GM18507 (cell line): ENCODE measurements around the gene PYHIN1.
"Not testable (repeated sequence)": the region's sequence is repeated elsewhere in the genome, so short reads cannot be mapped to it uniquely, and the experiment has no call there.

Experiments used
- DNase-seq: peaks from one replicate; pipeline ENCODE4 v3.0.0; 2011; ENCODE audit warnings: low read depth; ENCODE audit not compliant: insufficient read length; ENCODE audit errors: extremely low spot score
- FAIRE-seq: peaks from 2 replicates; lab custom pipeline; 2011; peaks lifted over from hg19 to GRCh38; lab: Jason Lieb, UNC

Gene PYHIN1

DNA sequence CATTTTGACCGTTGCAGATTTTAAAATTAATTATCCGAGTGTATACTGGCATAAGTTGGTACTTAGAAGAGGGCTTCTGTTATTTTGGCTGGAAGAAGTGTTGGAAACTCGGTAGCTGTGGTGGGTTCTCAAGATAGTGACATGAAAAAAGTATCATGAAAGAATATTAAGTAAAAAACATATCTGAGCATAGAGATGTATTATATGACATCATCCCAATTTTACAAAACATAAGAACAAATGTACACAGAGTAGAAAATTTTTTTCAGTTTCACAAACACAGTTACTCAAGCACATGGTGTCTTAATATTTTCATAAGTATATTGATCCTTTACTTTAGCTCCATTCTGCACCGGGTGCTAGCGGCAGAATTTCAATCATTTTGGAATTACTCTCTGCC lies 79.0 kb downstream of the PYHIN1 start:
- no peak for DNase-seq
- FAIRE-seq = peak; percentile 31

DNA sequence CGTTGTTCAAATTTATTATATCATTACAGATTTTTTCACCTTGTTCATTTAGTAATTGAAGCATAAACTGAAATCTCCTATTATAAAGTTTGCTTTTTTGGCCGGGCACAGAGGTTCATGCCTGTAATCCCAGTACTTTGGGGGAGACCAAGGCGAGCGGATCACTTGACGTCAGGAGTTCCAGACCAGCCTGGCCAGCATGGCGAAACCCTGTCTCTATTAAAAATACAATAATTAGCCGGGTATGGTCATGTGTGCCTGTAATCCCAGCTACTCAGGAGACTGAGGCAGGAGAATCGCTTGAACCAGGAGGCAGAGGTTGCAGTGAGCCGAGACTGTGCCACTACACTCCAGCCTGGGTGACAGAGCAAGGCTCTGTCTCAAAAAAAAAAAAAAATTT lies 79.6 kb downstream of the PYHIN1 start:
- FAIRE-seq = peak; percentile 35
- DNase-seq = not testable (repeated sequence)

DNA sequence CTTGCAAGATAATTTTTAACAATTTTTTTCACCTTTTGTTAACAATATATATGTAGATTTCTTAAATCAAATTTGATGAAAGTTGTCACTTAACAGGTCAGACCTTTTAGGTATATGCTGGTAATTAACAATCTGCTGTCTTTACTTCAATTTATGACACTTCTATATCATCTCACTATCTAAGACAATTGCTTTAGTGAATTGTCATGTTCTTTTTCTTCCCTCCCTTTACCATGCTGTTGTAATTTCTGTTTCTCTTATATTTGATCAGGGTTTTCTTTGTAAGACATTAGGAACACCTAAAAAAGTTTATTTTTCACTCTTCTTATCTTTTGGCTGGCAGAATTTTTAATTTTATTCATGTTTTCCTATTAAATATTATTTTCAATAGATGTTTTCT lies 80.4 kb downstream of the PYHIN1 start:
- peak; percentile 59 for FAIRE-seq
- no peak for DNase-seq

DNA sequence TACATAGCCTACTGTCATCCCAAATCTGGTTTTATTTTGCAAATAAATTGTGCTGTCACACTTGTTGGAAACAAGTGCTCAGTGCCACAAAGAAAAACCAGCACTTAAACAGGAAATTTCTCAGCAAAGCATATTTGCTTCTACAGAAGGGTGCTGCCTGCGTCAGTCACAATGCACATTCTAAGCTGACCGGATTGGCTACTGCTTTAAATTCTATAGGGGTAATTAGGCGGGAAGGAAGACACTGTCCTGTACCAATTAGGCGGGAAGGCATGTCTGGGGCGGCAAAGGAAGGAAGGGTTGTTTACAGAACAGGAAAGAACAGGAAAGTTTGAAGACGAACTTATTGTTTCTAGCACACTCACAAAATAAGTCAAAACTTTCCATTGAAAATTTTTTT lies 81.1 kb downstream of the PYHIN1 start:
- DNase-seq (no peak), FAIRE-seq (peak; percentile 93)

DNA sequence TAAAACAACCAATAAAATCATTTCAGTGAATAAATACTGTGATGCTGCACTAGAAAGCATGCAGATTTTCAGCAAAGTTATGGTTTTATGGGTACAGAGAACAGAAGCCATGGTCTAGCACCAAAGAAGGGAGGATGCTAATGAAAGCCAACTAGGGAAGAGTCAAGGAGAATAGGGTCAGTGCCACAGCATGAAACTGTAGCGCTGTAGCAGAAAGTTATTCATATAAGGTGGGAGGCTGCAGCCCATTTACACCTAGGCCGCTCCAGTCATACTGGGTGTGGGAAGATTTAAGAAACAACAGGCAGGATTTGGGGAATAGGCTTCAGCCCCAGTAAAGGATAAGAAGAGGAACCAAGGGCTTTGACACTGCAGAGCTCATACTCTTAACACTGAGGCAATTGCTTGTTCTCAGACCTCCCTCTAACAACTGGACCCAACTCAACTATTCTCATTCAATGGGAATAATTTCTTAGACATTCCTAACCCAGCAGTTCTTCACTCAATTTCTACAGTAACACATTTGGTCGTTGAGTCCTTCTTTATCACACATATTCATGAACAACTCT lies 82.7 kb downstream of the PYHIN1 start:
- FAIRE-seq (peak; percentile 68), DNase-seq (no peak)

DNA sequence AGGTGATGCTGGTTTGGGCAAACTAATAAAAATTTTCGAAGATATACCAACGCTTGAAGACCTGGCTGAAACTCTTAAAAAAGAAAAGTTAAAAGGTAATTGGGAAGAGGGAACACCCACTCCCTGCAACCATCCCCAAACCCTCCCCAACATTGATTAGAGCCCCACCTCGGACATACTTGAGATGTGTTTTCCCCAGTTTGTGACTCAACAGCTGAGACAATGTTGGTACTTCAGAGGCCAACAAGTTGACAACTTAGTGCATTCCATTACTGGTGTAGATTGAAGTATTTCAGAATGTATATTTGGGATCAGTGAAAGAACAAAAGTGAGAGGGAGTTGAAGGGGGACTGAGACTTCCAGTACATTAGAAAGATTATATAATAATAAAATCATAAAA lies 83.5 kb downstream of the PYHIN1 start:
- peak; percentile 64 for FAIRE-seq
- no peak for DNase-seq

DNA sequence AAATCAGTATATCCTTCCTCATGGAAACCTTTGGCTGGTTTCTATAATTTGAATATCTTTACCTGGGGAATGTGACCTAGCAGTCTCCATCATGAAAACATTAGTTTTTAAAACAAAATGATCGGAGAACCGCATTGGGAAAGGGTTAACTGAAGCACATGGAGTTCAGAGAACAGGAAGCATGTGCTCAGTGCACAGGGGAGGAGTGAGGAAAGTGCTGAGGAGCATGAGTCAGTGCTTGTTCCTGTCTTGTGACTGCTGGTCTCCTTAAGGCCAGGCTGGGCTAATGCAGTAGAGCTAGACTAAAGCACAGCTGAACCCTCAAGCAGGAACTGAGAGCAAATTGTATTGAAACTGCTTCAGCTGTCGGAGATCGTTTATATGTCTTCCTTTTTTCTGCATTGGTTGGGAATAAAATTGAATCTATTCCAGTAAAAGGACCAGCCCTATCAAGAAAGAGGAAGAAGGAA lies 84.1 kb downstream of the PYHIN1 start:
- DNase-seq (peak; percentile 36), FAIRE-seq (peak; percentile 100)

DNA sequence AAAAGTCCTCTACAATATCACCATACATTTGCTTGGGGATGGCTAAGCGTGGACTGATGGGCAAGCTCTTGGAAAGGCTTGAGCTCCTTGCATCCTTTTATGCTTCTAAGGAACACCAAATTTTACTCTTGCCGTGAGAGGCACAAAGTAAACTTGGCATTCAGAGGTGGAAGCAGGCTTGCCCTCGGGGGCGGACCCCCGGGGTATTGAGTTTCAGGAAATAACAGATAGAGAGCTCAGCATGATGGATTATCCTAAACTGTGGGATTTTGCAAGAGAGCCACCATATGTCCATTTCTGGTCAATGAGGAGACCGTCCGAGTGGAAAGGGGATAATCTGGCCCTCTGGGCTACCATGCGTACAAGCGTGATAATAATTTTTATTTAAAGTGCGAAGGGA lies 92.4 kb downstream of the PYHIN1 start:
- FAIRE-seq (no peak), DNase-seq (no peak)

DNA sequence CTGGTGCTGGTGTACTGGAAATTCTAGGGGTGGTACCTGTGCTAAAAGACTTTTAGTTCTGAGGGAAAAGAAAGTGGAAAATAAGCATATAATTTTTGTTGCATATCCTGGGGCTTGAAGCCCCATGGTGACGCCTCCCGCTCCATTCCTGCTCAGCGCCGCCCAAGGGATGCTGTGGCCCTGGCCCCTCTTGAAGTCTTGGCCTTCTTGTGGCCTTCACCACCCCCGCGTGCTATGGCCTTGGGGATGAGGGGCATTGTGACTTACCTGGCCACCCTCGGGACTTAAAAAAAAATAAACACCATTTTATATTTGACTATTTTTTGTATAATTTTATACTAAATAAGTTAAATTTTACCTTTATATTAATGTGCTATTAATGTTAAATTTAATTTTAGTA lies 93.7 kb downstream of the PYHIN1 start:
- DNase-seq (no peak), FAIRE-seq (no peak)
